DND-41 (cell line): ENCODE measurements around the gene PLK2.

Source experiments
- ATAC-seq: fragments of 200-7000 bp; cut with Tn5 transposase; 3 replicates; pipeline ENCODE4 v1.9.1; 2021; ENCODE audit warnings: low read depth; ENCODE audit not compliant: insufficient read depth
- DNase-seq: peaks from one replicate; pipeline ENCODE4 v3.0.0-alpha.2; 2020
- H2AFZ ChIP-seq: 2 replicates; pipeline ENCODE4 v1.6.0; 2012; ENCODE audit warnings: low read depth, low read length
- H3K27ac ChIP-seq: 2 replicates; pipeline ENCODE4 v1.5.1; 2012; ENCODE audit warnings: low read length, inconsistent platforms
- H3K27me3 ChIP-seq: fragments of 200-600 bp; sonication (generic); 2 replicates; pipeline ENCODE4 v1.6.0; 2012; ENCODE audit warnings: low read length, mild to moderate bottlenecking, inconsistent platforms; ENCODE audit not compliant: insufficient read depth, poor library complexity
- H3K36me3 ChIP-seq: 2 replicates; pipeline ENCODE4 v1.5.1; 2012; ENCODE audit warnings: low read length, inconsistent platforms; ENCODE audit not compliant: insufficient read depth
- H3K4me1 ChIP-seq: 2 replicates; pipeline ENCODE4 v1.5.1; 2012; ENCODE audit warnings: mild to moderate bottlenecking, low read length; ENCODE audit not compliant: insufficient read depth
- H3K4me2 ChIP-seq: 2 replicates; pipeline ENCODE4 v1.6.0; 2012; ENCODE audit warnings: mild to moderate bottlenecking, moderate library complexity, low read length, inconsistent platforms; ENCODE audit not compliant: insufficient read depth
- H3K4me3 ChIP-seq, 2 experiments: fragments of 200-600 bp in 1 of 2; shearing (Covaris generic) in 1 of 2; 2 replicates each; pipeline ENCODE4 v1.5.1; 2012 to 2016; ENCODE audit warnings: inconsistent platforms in 2 of 2, low read length in 2 of 2, mild to moderate bottlenecking in 2 of 2, low read depth in 1 of 2, moderate library complexity in 1 of 2
- H3K79me2 ChIP-seq: 2 replicates; pipeline ENCODE4 v1.6.0; 2012; ENCODE audit warnings: low read length, inconsistent platforms; ENCODE audit not compliant: insufficient read depth
- H3K9ac ChIP-seq: 2 replicates; pipeline ENCODE4 v1.6.0; 2012; ENCODE audit warnings: low read depth, mild to moderate bottlenecking, inconsistent platforms, low read length, moderate library complexity
- H3K9me3 ChIP-seq: 2 replicates; pipeline ENCODE4 v1.5.1; 2012; ENCODE audit warnings: low read length, moderate library complexity, mild to moderate bottlenecking, inconsistent platforms; ENCODE audit not compliant: insufficient read depth, severe bottlenecking
- H4K20me1 ChIP-seq: 2 replicates; pipeline ENCODE4 v1.6.0; 2012; ENCODE audit warnings: low read length; ENCODE audit not compliant: insufficient read depth
- CTCF ChIP-seq: IDR thresholded peaks from 2 replicates; pipeline ENCODE4 v1.5.1; 2012; ENCODE audit warnings: borderline replicate concordance, low read length, moderate library complexity, mild to moderate bottlenecking; ENCODE audit not compliant: poor library complexity, severe bottlenecking; ENCODE audit errors: extremely low read depth
- EZH2 ChIP-seq: IDR thresholded peaks from 3 replicates; pipeline ENCODE4 v1.6.1; 2012; ENCODE audit warnings: borderline replicate concordance, low read depth, mild to moderate bottlenecking, moderate library complexity, low read length, inconsistent platforms; ENCODE audit not compliant: severe bottlenecking

Gene PLK2

GRCh38 chr5:58482536-58482935 is 22.6 kb upstream of the PLK2 start:
- Histone ChIP-seq H3K4me3 (no peak overlapping the region), H4K20me1 (no peaks in the 10 kb centered on the region), H2AFZ (no peak overlapping the region), H3K36me3 (no peaks in the 10 kb centered on the region), H3K4me1 (no peaks in the 10 kb centered on the region), H3K4me2 (no peak overlapping the region), H3K9me3 (no peaks in the 10 kb centered on the region), H3K9ac (no peak overlapping the region), H3K79me2 (no peaks in the 10 kb centered on the region), H3K27me3 (no peaks in the 10 kb centered on the region), H3K27ac (no peak overlapping the region)
- TF ChIP-seq EZH2 (no peak), CTCF (no peak)
- no peak for ATAC-seq
- no peak for DNase-seq

- ATAC-seq (no peak), DNase-seq (no peak)
- Histone ChIP-seq H3K9me3 (no peaks in the 10 kb centered on the region), H3K4me3 (no peak overlapping the region), H3K36me3 (no peaks in the 10 kb centered on the region), H3K27ac (no peak overlapping the region), H3K79me2 (no peaks in the 10 kb centered on the region), H2AFZ (no peak overlapping the region), H4K20me1 (no peaks in the 10 kb centered on the region), H3K4me2 (no peak overlapping the region), H3K9ac (no peak overlapping the region), H3K27me3 (no peaks in the 10 kb centered on the region), H3K4me1 (no peaks in the 10 kb centered on the region)
- TF ChIP-seq EZH2 (no peak), CTCF (no peak)
These were observed 21.9 kb upstream of the PLK2 start for GRCh38 chr5:58481828-58482227.

GRCh38 chr5:58481066-58481676 is 21.3 kb upstream of the PLK2 start:
- H3K4me2 ChIP-seq, result no peak overlapping the region
- no peak overlapping the region for H3K27ac ChIP-seq
- no peak overlapping the region for H3K4me3 ChIP-seq
- no peak overlapping the region for H3K9ac ChIP-seq
- no peak overlapping the region for H2AFZ ChIP-seq
- H3K27me3 ChIP-seq, result no peaks in the 10 kb centered on the region
- no peaks in the 10 kb centered on the region for H3K79me2 ChIP-seq
- no peak for TF ChIP-seq CTCF
- TF ChIP-seq EZH2, result no peak
- ATAC-seq (no peak), DNase-seq (no peak)
- H3K36me3 ChIP-seq, result no peaks in the 10 kb centered on the region
- H4K20me1 ChIP-seq, result no peaks in the 10 kb centered on the region
- H3K9me3 ChIP-seq, result no peaks in the 10 kb centered on the region
- H3K4me1 ChIP-seq, result no peaks in the 10 kb centered on the region
